B cell (primary cell): ENCODE results near the gene PER1.

Source experiments
- CTCF ChIP-seq: fragments of 200-600 bp; IDR thresholded peaks from one replicate; pipeline ENCODE4 v1.8.0; 2022; ENCODE audit warnings: antibody characterized with exemption, mild to moderate bottlenecking
- EZH2 ChIP-seq: IDR thresholded peaks from 2 replicates; pipeline ENCODE4 v1.6.1; 2012; ENCODE audit warnings: borderline replicate concordance, low read depth, mild to moderate bottlenecking, moderate library complexity, low read length; ENCODE audit not compliant: insufficient read depth, poor library complexity, severe bottlenecking

GRCh38 chr17:8158267-8159031, 6.2 kb upstream of the PER1 start:
- TF ChIP-seq CTCF = peak; percentile 83
- no peak for TF ChIP-seq EZH2
